Glutamatergic neuron (in vitro differentiated cells): Measurements from ENCODE around the gene PLEKHA6. TPM values are rescaled to one million over a fixed set of nuclear protein-coding genes. Genes with fewer than 3 reads are reported as not detected.

ENCODE experiments used
- DNase-seq: peaks from one replicate; pipeline ENCODE4 v3.0.0; 2022
- H3K27ac Mint-ChIP-seq: one replicate; pipeline ENCODE4 v1.8.0; 2020; ENCODE audit warnings: mild to moderate bottlenecking, mixed read lengths, inconsistent platforms; ENCODE audit not compliant: unreplicated experiment
- H3K27me3 Mint-ChIP-seq: one replicate; pipeline ENCODE4 v1.8.0; 2020; ENCODE audit warnings: mild to moderate bottlenecking, moderate library complexity, mixed read lengths, inconsistent platforms; ENCODE audit not compliant: unreplicated experiment
- H3K36me3 Mint-ChIP-seq: one replicate; pipeline ENCODE4 v1.8.0; 2020; ENCODE audit warnings: mild to moderate bottlenecking, mixed read lengths, inconsistent platforms; ENCODE audit not compliant: unreplicated experiment
- H3K4me1 Mint-ChIP-seq: one replicate; pipeline ENCODE4 v1.8.0; 2020; ENCODE audit warnings: mild to moderate bottlenecking, low read depth, mixed read lengths, inconsistent platforms; ENCODE audit not compliant: unreplicated experiment
- H3K4me3 Mint-ChIP-seq: one replicate; pipeline ENCODE4 v1.8.0; 2020; ENCODE audit warnings: mild to moderate bottlenecking, mixed read lengths, inconsistent platforms; ENCODE audit not compliant: unreplicated experiment
- H3K9me3 Mint-ChIP-seq: one replicate; pipeline ENCODE4 v1.8.0; 2020; ENCODE audit warnings: mild to moderate bottlenecking, moderate library complexity, mixed read lengths, inconsistent platforms; ENCODE audit not compliant: unreplicated experiment
- total RNA-seq: library from RNA; stranded (reverse); fragmentation: NEBNext Ultra II Directional; extraction: Animal tissue kit (Norgen Biotek cat#: 25700); gene quantifications from one replicate; pipeline ENCODE4 v1.2.1, GENCODE V29; 2021; ENCODE audit not compliant: unreplicated experiment
- TF ChIP-seq, protein P1 (sequence below): fragments of 200-600 bp; sonication (generic); IDR thresholded peaks from one replicate; pipeline ENCODE4 v1.5.0; 2021; ENCODE audit not compliant: partially characterized antibody, unreplicated experiment

Gene PLEKHA6
- total RNA-seq, 1 donor from 2014 or later = 72.7 TPM

DNA sequence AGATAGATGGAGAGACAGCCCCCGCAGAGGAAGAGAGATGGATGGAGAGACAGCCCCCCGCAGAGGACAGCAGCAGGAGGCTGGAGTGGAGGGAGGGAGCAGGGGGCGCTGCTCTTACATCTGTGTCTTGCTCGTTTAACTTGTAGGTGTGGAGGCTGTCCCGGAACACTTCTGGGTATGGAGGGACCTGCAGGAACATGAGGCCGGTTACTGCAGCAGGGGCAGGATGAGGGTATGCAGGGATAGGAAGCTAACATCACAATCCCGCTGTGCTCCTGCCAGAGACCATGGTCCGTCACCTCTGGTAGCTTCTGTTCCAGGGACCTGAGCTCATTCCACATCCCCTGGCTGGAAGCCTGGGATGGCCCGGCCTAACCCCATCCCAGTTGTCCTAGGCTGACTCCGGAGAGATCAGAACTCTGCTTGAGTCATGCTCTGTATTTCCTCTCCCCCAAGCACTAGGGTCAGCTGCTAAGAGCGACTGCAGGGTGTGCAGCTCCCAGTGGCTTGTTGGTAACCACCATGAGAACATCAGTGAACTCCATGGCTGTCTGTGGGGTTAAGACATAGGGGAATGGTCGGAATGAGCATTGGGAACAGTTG, 109.2 kb downstream of the PLEKHA6 start:
- Mint-ChIP-seq H3K27ac (no peak overlapping the region), H3K27me3 (peaks cover 3% of the 10 kb centered on the region)
- TF ChIP-seq, protein P1, sequence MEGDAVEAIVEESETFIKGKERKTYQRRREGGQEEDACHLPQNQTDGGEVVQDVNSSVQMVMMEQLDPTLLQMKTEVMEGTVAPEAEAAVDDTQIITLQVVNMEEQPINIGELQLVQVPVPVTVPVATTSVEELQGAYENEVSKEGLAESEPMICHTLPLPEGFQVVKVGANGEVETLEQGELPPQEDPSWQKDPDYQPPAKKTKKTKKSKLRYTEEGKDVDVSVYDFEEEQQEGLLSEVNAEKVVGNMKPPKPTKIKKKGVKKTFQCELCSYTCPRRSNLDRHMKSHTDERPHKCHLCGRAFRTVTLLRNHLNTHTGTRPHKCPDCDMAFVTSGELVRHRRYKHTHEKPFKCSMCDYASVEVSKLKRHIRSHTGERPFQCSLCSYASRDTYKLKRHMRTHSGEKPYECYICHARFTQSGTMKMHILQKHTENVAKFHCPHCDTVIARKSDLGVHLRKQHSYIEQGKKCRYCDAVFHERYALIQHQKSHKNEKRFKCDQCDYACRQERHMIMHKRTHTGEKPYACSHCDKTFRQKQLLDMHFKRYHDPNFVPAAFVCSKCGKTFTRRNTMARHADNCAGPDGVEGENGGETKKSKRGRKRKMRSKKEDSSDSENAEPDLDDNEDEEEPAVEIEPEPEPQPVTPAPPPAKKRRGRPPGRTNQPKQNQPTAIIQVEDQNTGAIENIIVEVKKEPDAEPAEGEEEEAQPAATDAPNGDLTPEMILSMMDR = no peak

DNA sequence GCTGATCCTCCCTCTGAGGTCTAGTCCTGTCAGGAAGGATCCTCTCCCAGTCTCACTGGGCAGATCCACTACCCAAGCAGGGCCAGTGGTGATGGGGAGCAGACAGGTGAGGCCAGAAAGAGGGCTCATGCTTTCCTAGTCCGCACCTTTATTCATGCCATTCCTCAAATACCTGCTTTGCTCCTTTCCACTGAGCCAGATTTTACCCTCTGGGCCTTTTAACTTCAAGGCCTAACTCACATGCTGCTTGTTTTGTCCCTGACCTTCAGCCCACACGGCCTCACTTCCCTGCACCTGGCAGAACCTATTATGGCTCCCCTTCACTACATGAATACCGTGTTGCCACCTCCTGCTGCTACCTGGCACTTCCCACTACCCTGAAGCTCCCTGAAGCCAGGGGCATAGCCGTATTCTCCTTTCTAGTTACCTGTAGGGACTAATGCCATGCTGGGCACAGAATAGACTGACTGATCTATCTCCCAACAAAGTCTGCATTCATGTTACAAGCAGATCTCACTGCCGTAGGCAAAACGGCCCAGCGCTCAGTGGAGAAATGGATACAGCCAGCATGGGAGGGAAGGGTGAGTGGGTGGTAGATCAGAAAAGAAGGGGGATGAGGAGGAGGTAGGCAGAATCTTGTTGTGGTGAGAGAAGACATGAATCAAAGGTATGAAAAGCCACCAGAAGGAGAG, 109.8 kb downstream of the PLEKHA6 start:
- H3K4me1 Mint-ChIP-seq = peaks cover 7% of the 10 kb centered on the region
- DNase-seq = no peak
- peaks cover 13% of the 10 kb centered on the region for H3K36me3 Mint-ChIP-seq
- H3K27me3 Mint-ChIP-seq = peaks cover 3% of the 10 kb centered on the region
- no peak overlapping the region for H3K27ac Mint-ChIP-seq
- TF ChIP-seq, protein P1 = no peak
- H3K4me3 Mint-ChIP-seq = no peak overlapping the region
- peaks cover 11% of the 10 kb centered on the region for H3K9me3 Mint-ChIP-seq

More for the DNA sequence above, 109.2 kb downstream of the PLEKHA6 start:
- peaks cover 12% of the 10 kb centered on the region for H3K4me1 Mint-ChIP-seq
- no peak overlapping the region for H3K4me3 Mint-ChIP-seq
- H3K36me3 Mint-ChIP-seq = peaks cover 13% of the 10 kb centered on the region
- peaks cover 13% of the 10 kb centered on the region for H3K9me3 Mint-ChIP-seq
- DNase-seq = no peak

DNA sequence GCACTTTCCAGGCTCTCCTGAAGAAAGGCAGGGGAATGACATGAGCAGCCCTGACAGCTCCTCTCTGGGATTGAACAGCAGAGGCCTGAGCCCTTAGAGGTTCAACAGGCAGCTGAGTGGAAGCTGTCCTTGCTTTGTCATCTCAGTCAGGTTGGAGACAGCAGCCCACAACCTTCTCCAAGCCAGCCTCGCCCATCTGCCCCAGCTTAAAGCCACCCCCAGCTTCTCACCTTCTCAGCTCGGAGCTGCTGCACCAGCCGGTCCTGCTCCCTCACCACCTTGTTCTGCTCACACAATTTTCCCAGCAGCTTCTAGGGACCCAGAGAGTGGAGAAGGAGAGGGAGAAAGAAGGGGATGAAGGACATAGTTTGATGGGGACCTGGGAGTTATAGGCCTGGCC, 110.8 kb downstream of the PLEKHA6 start:
- no peak for DNase-seq
- Mint-ChIP-seq H3K4me3 (no peak overlapping the region), H3K9me3 (peaks cover 11% of the 10 kb centered on the region), H3K36me3 (peaks cover 13% of the 10 kb centered on the region), H3K27me3 (peaks cover 3% of the 10 kb centered on the region), H3K27ac (no peak overlapping the region), H3K4me1 (peaks cover 3% of the 10 kb centered on the region)
- TF ChIP-seq, protein P1 = no peak

DNA sequence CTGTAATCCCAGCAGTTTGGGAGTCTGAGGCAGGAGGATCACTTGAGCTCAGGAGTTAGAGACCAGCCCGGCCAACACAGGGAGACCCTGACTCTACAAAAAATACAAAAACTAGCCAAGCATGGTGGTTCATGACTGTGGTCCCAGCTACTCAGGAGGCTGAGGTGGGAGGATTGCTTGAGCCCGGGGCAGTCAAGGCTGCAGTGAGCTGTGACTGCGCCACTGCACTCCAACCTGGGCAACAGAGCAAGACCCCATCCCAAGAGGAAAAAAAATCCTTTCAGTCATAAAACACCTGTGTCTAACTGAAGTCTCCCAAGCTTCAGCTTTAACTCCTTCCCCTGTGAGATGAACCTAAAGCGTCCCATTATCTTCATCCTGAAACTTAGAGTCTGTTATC, 112.9 kb downstream of the PLEKHA6 start:
- H3K36me3 Mint-ChIP-seq = peaks cover 8% of the 10 kb centered on the region
- TF ChIP-seq, protein P1 = no peak
- H3K4me1 Mint-ChIP-seq = peaks cover 2% of the 10 kb centered on the region
- no peak overlapping the region for H3K27ac Mint-ChIP-seq
- peaks cover 3% of the 10 kb centered on the region for H3K27me3 Mint-ChIP-seq
- peaks cover 11% of the 10 kb centered on the region for H3K9me3 Mint-ChIP-seq
- H3K4me3 Mint-ChIP-seq = no peak overlapping the region
- no peak for DNase-seq

DNA sequence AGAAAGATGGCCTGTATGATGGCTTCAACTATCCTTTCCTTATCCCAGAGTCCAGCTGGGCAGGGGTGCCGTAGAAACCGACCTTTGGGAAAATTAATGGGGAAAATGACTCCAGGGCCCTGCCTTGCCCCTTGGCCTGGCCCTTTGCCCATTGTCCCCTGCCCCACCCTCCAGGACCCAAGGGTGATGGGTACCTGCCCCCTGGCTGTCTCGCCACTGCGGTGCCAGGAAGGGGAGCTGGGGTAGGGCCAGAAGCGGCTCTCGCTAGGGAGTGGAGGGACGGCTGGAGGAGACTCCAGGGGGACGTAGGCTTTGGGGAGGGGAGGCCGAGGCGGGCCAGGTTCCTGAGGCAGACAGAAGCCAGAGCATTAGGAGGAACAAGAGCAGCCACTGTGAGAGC, 116.8 kb downstream of the PLEKHA6 start:
- Mint-ChIP-seq H3K4me3 (no peak overlapping the region), H3K9me3 (peaks cover 6% of the 10 kb centered on the region), H3K27ac (no peak overlapping the region), H3K36me3 (peaks cover 26% of the 10 kb centered on the region), H3K27me3 (peaks cover 2% of the 10 kb centered on the region), H3K4me1 (no peaks in the 10 kb centered on the region)
- no peak for DNase-seq
- TF ChIP-seq, protein P1 = no peak
